ENCODE measurements around the gene LRMDA. TPM values are rescaled to one million over a fixed set of nuclear protein-coding genes. Genes with fewer than 3 reads are reported as not detected.

The LRMDA gene
- total RNA-seq, 6 donors from 2014 or later: 12.8 to 185 (median 18.1) TPM

- H3K4me1 ChIP-seq: peaks cover 18 to 48% (median 28%) of the 10 kb centered on the region in 4 donors
- peak within 1 kb of the TSS; percentile 78 to 94 (median 86) for H3K4me3 ChIP-seq
- peaks cover 0 to 15% (median 2%) of the 10 kb centered on the region in 4 donors for H3K27me3 ChIP-seq
- H3K27ac ChIP-seq: peak within 1 kb of the TSS; percentile 98
- whole genome bisulfite sequencing, 2 donors: 0 to 1% methylated on average over 33 to 68 of the region's 88 CpGs
- TF ChIP-seq CTCF (IDR thresholded peaks at IDR 0.05) (peak in 5 of 6 experiments; percentile 13 to 68 (median 54)), POLR2AphosphoS5 (IDR thresholded peaks at IDR 0.05) (peak; percentile 70 to 98), EP300 (IDR thresholded peaks at IDR 0.05) (peak in 2 of 4 donors; percentile 4 to 14), POLR2A (IDR thresholded peaks at IDR 0.05) (peak in 3 of 4 donors; percentile 96 to 98 (median 98))
- DNase-seq: peak; percentile 98
- ATAC-seq (ENCODE audit: low FRiP score in 2 of 2): peak; percentile 88 to 89
- peaks cover 0 to 14% (median 6%) of the 10 kb centered on the region in 4 donors for H3K36me3 ChIP-seq
- H3K9me3 ChIP-seq: no peaks in the 10 kb centered on the region
Measured at GRCh38 chr10:75401569-75402485, 29.6 kb upstream of the LRMDA start, which contains the start of gene ZNF503. Gene ZNF503 (minus strand): TSS chr10:75401764. CDS start chr10:75401419, 345 bp downstream.

- WGBS, 2 donors: 0 to 1% methylated on average over 23 to 42 of the region's 42 CpGs
- DNase-seq: peak; percentile 38 to 89
- H3K4me3 ChIP-seq: peak overlapping the region; percentile 39 to 86 (median 82)
- peaks cover 0 to 13% (median 2%) of the 10 kb centered on the region in 4 donors for H3K27me3 ChIP-seq
- H3K4me1 ChIP-seq: peaks cover 25 to 50% (median 35%) of the 10 kb centered on the region in 4 donors
- peak overlapping the region; percentile 98 for H3K27ac ChIP-seq
- H3K36me3 ChIP-seq: peaks cover 0 to 14% (median 6%) of the 10 kb centered on the region in 4 donors
- TF ChIP-seq POLR2A (IDR thresholded peaks at IDR 0.05): peak in 1 of 4 donors; percentile 5
- no peak for TF ChIP-seq CTCF (IDR thresholded peaks at IDR 0.05)
- no peak for TF ChIP-seq POLR2AphosphoS5 (IDR thresholded peaks at IDR 0.05)
- TF ChIP-seq EP300 (IDR thresholded peaks at IDR 0.05): no peak
- H3K9me3 ChIP-seq: no peaks in the 10 kb centered on the region
- ATAC-seq (ENCODE audit: low FRiP score in 2 of 2): peak; percentile 0 to 35
Measured at GRCh38 chr10:75402486-75403143, 28.8 kb upstream of the LRMDA start.

GRCh38 chr10:75403144-75403938 is 28.1 kb upstream of the LRMDA start:
- peak overlapping the region; percentile 39 to 86 (median 82) for H3K4me3 ChIP-seq
- TF ChIP-seq CTCF (IDR thresholded peaks at IDR 0.05): no peak
- peak; percentile 18 to 31 for TF ChIP-seq POLR2AphosphoS5 (IDR thresholded peaks at IDR 0.05)
- no peak for TF ChIP-seq EP300 (IDR thresholded peaks at IDR 0.05)
- TF ChIP-seq POLR2A (IDR thresholded peaks at IDR 0.05): peak in 1 of 4 donors; percentile 23
- H3K9me3 ChIP-seq: no peaks in the 10 kb centered on the region
- peaks cover 29 to 58% (median 39%) of the 10 kb centered on the region in 4 donors for H3K4me1 ChIP-seq
- ATAC-seq (ENCODE audit: low FRiP score in 2 of 2) (no peak), DNase-seq (peak; percentile 54 to 89)
- H3K27ac ChIP-seq: peak overlapping the region; percentile 98
- H3K27me3 ChIP-seq: peaks cover 0 to 13% (median 2%) of the 10 kb centered on the region in 4 donors
- 0 to 9% methylated on average over 26 to 52 of the region's 56 CpGs for WGBS, 2 donors
- H3K36me3 ChIP-seq: peaks cover 0 to 14% (median 6%) of the 10 kb centered on the region in 4 donors
